ENCODE measurements around the gene XPO4. TPM values are rescaled to one million over a fixed set of nuclear protein-coding genes. Genes with fewer than 3 reads are reported as not detected.

Gene XPO4
- total and polyA plus RNA-seq, 4 donors, result 11.7 to 30.5 (median 17.8) TPM

GRCh38 chr13:20780317-20780716 lies 122.2 kb downstream of the XPO4 start:
- Histone ChIP-seq H3K27me3 (ENCODE audit: control insufficient read depth, insufficient read depth, low read length) (no peaks in the 10 kb centered on the region), H3K27ac (ENCODE audit: low read depth, low read length) (no peak overlapping the region), H3K9me3 (ENCODE audit: control insufficient read depth, insufficient read depth, low read length) (no peaks in the 10 kb centered on the region), H3K4me1 (ENCODE audit: control insufficient read depth, insufficient read depth, low read length) (no peaks in the 10 kb centered on the region), H3K4me3 (ENCODE audit: low read depth, low read length) (no peak overlapping the region), H3K36me3 (ENCODE audit: control insufficient read depth, insufficient read depth, low read length) (peaks cover 6% of the 10 kb centered on the region)
- DNase-seq (ENCODE audit: low read depth in 4 of 6, low spot score in 6 of 6), result no peak
- no CpG with 5 or more reads among the region's 1 CpG for WGBS (ENCODE audit: insufficient coverage)

GRCh38 chr13:20779405-20779804 lies 123.1 kb downstream of the XPO4 start:
- no peaks in the 10 kb centered on the region for H3K36me3 ChIP-seq (ENCODE audit: control insufficient read depth, insufficient read depth, low read length)
- DNase-seq (ENCODE audit: low read depth in 4 of 6, low spot score in 6 of 6), result no peak
- no peaks in the 10 kb centered on the region for H3K4me1 ChIP-seq (ENCODE audit: control insufficient read depth, insufficient read depth, low read length)
- no CpG with 5 or more reads among the region's 7 CpGs for WGBS (ENCODE audit: insufficient coverage)
- H3K27me3 ChIP-seq (ENCODE audit: control insufficient read depth, insufficient read depth, low read length), result no peaks in the 10 kb centered on the region
- H3K4me3 ChIP-seq (ENCODE audit: low read depth, low read length), result no peak overlapping the region
- H3K27ac ChIP-seq (ENCODE audit: low read depth, low read length), result no peak overlapping the region
- no peaks in the 10 kb centered on the region for H3K9me3 ChIP-seq (ENCODE audit: control insufficient read depth, insufficient read depth, low read length)

GRCh38 chr13:20778311-20778710 lies 124.2 kb downstream of the XPO4 start:
- H3K9me3 ChIP-seq (ENCODE audit: control insufficient read depth, insufficient read depth, low read length), result no peaks in the 10 kb centered on the region

GRCh38 chr13:20776751-20777150 lies 125.8 kb downstream of the XPO4 start:
- no CpG with 5 or more reads among the region's 1 CpG for WGBS (ENCODE audit: insufficient coverage)
- DNase-seq (ENCODE audit: low read depth in 4 of 6, low spot score in 6 of 6), result no peak
- Histone ChIP-seq H3K27me3 (ENCODE audit: control insufficient read depth, insufficient read depth, low read length) (no peaks in the 10 kb centered on the region), H3K4me1 (ENCODE audit: control insufficient read depth, insufficient read depth, low read length) (peaks cover 5% of the 10 kb centered on the region), H3K36me3 (ENCODE audit: control insufficient read depth, insufficient read depth, low read length) (no peaks in the 10 kb centered on the region), H3K9me3 (ENCODE audit: control insufficient read depth, insufficient read depth, low read length) (no peaks in the 10 kb centered on the region), H3K27ac (ENCODE audit: low read depth, low read length) (no peak overlapping the region), H3K4me3 (ENCODE audit: low read depth, low read length) (no peak overlapping the region)

More at GRCh38 chr13:20778311-20778710, 124.2 kb downstream of the XPO4 start:
- Histone ChIP-seq H3K27ac (ENCODE audit: low read depth, low read length) (no peak overlapping the region), H3K36me3 (ENCODE audit: control insufficient read depth, insufficient read depth, low read length) (no peaks in the 10 kb centered on the region), H3K4me1 (ENCODE audit: control insufficient read depth, insufficient read depth, low read length) (peaks cover 5% of the 10 kb centered on the region), H3K4me3 (ENCODE audit: low read depth, low read length) (no peak overlapping the region), H3K27me3 (ENCODE audit: control insufficient read depth, insufficient read depth, low read length) (no peaks in the 10 kb centered on the region)
- no peak for DNase-seq (ENCODE audit: low read depth in 4 of 6, low spot score in 6 of 6)
- no CpG with 5 or more reads among the region's 1 CpG for WGBS (ENCODE audit: insufficient coverage)

GRCh38 chr13:20775961-20776360 lies 126.6 kb downstream of the XPO4 start:
- no peaks in the 10 kb centered on the region for H3K27me3 ChIP-seq (ENCODE audit: control insufficient read depth, insufficient read depth, low read length)
- no CpG with 5 or more reads among the region's 2 CpGs for WGBS (ENCODE audit: insufficient coverage)
- no peaks in the 10 kb centered on the region for H3K9me3 ChIP-seq (ENCODE audit: control insufficient read depth, insufficient read depth, low read length)
- H3K36me3 ChIP-seq (ENCODE audit: control insufficient read depth, insufficient read depth, low read length), result no peaks in the 10 kb centered on the region
- DNase-seq (ENCODE audit: low read depth in 4 of 6, low spot score in 6 of 6), result no peak
- no peak overlapping the region for H3K27ac ChIP-seq (ENCODE audit: low read depth, low read length)
- no peak overlapping the region for H3K4me3 ChIP-seq (ENCODE audit: low read depth, low read length)
- peaks cover 5% of the 10 kb centered on the region for H3K4me1 ChIP-seq (ENCODE audit: control insufficient read depth, insufficient read depth, low read length)

- no CpG with 5 or more reads among the region's 1 CpG for WGBS (ENCODE audit: insufficient coverage)
- DNase-seq (ENCODE audit: low read depth in 4 of 6, low spot score in 6 of 6), result no peak
- Histone ChIP-seq H3K4me1 (ENCODE audit: control insufficient read depth, insufficient read depth, low read length) (peaks cover 5% of the 10 kb centered on the region), H3K27me3 (ENCODE audit: control insufficient read depth, insufficient read depth, low read length) (no peaks in the 10 kb centered on the region), H3K4me3 (ENCODE audit: low read depth, low read length) (no peak overlapping the region), H3K36me3 (ENCODE audit: control insufficient read depth, insufficient read depth, low read length) (no peaks in the 10 kb centered on the region), H3K9me3 (ENCODE audit: control insufficient read depth, insufficient read depth, low read length) (peaks cover 2% of the 10 kb centered on the region), H3K27ac (ENCODE audit: low read depth, low read length) (no peak overlapping the region)
These were observed 127.8 kb downstream of the XPO4 start for GRCh38 chr13:20774746-20775145.

GRCh38 chr13:20773194-20774080 lies 129.1 kb downstream of the XPO4 start, which contains the start of gene EEF1AKMT1:
Gene EEF1AKMT1 (minus strand): TSS chr13:20773961. CDS start chr13:20757598, 16,363 bp downstream.
- DNase-seq (ENCODE audit: low read depth in 4 of 6, low spot score in 6 of 6), result peak; percentile 86 to 98 (median 92)
- H3K27ac ChIP-seq (ENCODE audit: low read depth, low read length), result peak within 1 kb of the TSS; percentile 88
- H3K27me3 ChIP-seq (ENCODE audit: control insufficient read depth, insufficient read depth, low read length), result no peaks in the 10 kb centered on the region
- no peaks in the 10 kb centered on the region for H3K36me3 ChIP-seq (ENCODE audit: control insufficient read depth, insufficient read depth, low read length)
- H3K4me1 ChIP-seq (ENCODE audit: control insufficient read depth, insufficient read depth, low read length), result peaks cover 5% of the 10 kb centered on the region
- peak within 1 kb of the TSS; percentile 77 for H3K4me3 ChIP-seq (ENCODE audit: low read depth, low read length)
- WGBS (ENCODE audit: insufficient coverage), result under 1% methylated on average over 68 of the region's 72 CpGs
- peaks cover 2% of the 10 kb centered on the region for H3K9me3 ChIP-seq (ENCODE audit: control insufficient read depth, insufficient read depth, low read length)

GRCh38 chr13:20772401-20773131 lies 130.0 kb downstream of the XPO4 start:
- Histone ChIP-seq H3K36me3 (ENCODE audit: control insufficient read depth, insufficient read depth, low read length) (no peaks in the 10 kb centered on the region), H3K27ac (ENCODE audit: low read depth, low read length) (peak overlapping the region; percentile 88), H3K4me3 (ENCODE audit: low read depth, low read length) (peak overlapping the region; percentile 77), H3K4me1 (ENCODE audit: control insufficient read depth, insufficient read depth, low read length) (peaks cover 5% of the 10 kb centered on the region), H3K27me3 (ENCODE audit: control insufficient read depth, insufficient read depth, low read length) (no peaks in the 10 kb centered on the region), H3K9me3 (ENCODE audit: control insufficient read depth, insufficient read depth, low read length) (peaks cover 2% of the 10 kb centered on the region)
- DNase-seq (ENCODE audit: low read depth in 4 of 6, low spot score in 6 of 6), result no peak
- WGBS (ENCODE audit: insufficient coverage), result 89% methylated on average over 6 of the region's 10 CpGs

GRCh38 chr13:20769834-20770233 lies 132.7 kb downstream of the XPO4 start:
- peaks cover 5% of the 10 kb centered on the region for H3K4me1 ChIP-seq (ENCODE audit: control insufficient read depth, insufficient read depth, low read length)
- H3K27me3 ChIP-seq (ENCODE audit: control insufficient read depth, insufficient read depth, low read length), result no peaks in the 10 kb centered on the region
- H3K36me3 ChIP-seq (ENCODE audit: control insufficient read depth, insufficient read depth, low read length), result no peaks in the 10 kb centered on the region
- DNase-seq (ENCODE audit: low read depth in 4 of 6, low spot score in 6 of 6), result no peak
- no CpG with 5 or more reads among the region's 1 CpG for WGBS (ENCODE audit: insufficient coverage)
- peaks cover 2% of the 10 kb centered on the region for H3K9me3 ChIP-seq (ENCODE audit: control insufficient read depth, insufficient read depth, low read length)
- H3K27ac ChIP-seq (ENCODE audit: low read depth, low read length), result no peak overlapping the region
- H3K4me3 ChIP-seq (ENCODE audit: low read depth, low read length), result no peak overlapping the region

Measured in spinal cord (tissue), 10 donors.